WTC11 (cell line): ENCODE data around the gene LRRC14B. TPM values are rescaled to one million over a fixed set of nuclear protein-coding genes. Genes with fewer than 3 reads are reported as not detected.
A peak's percentile ranks its signal among the peaks of the same experiment; 100 is the strongest.

Source experiments
- CBFB ChIP-seq: sonication (generic); formaldehyde crosslinking; IDR thresholded peaks from 2 replicates; pipeline ENCODE4 v1.8.1; 2022; ENCODE audit warnings: mild to moderate bottlenecking, low read depth, missing genetic modification reagents
- CREM ChIP-seq: sonication (generic); formaldehyde crosslinking; IDR thresholded peaks from 2 replicates; pipeline ENCODE4 v1.8.1; 2022; ENCODE audit warnings: mild to moderate bottlenecking, missing genetic modification reagents, moderate library complexity
- CTCF ChIP-seq: fragments of 200-600 bp; IDR thresholded peaks from 2 replicates; pipeline ENCODE4 v1.8.0; 2022; ENCODE audit warnings: antibody characterized with exemption
- E2F1 ChIP-seq: sonication (generic); formaldehyde crosslinking; IDR thresholded peaks from 2 replicates; pipeline ENCODE4 v1.8.0; 2022; ENCODE audit warnings: mild to moderate bottlenecking, missing genetic modification reagents
- E2F4 ChIP-seq: sonication (generic); formaldehyde crosslinking; IDR thresholded peaks from 2 replicates; pipeline ENCODE4 v1.8.1; 2022; ENCODE audit warnings: low read depth, mild to moderate bottlenecking, moderate library complexity, missing genetic modification reagents, borderline replicate concordance
- ELF4 ChIP-seq: sonication (generic); formaldehyde crosslinking; IDR thresholded peaks from 2 replicates; pipeline ENCODE4 v1.8.1; 2022; ENCODE audit warnings: low read depth, mild to moderate bottlenecking, moderate library complexity, missing genetic modification reagents
- ESRRA ChIP-seq: sonication (generic); formaldehyde crosslinking; IDR thresholded peaks from 2 replicates; pipeline ENCODE4 v1.8.1; 2022; ENCODE audit warnings: mild to moderate bottlenecking, missing genetic modification reagents, borderline replicate concordance
- FOXP1 ChIP-seq: sonication (generic); formaldehyde crosslinking; IDR thresholded peaks from 2 replicates; pipeline ENCODE4 v1.8.0; 2022; ENCODE audit warnings: missing genetic modification reagents, mild to moderate bottlenecking, moderate library complexity, borderline replicate concordance
- GRHL2 ChIP-seq: fragments of 250-450 bp; sonication (Bioruptor Pico); IDR thresholded peaks from 2 replicates; pipeline ENCODE4 v1.8.0; 2022; ENCODE audit warnings: mild to moderate bottlenecking, moderate library complexity; ENCODE audit not compliant: insufficient replicate concordance, severe bottlenecking
- HMGXB4 ChIP-seq: sonication (generic); formaldehyde crosslinking; IDR thresholded peaks from 2 replicates; pipeline ENCODE4 v1.8.1; 2023; ENCODE audit warnings: mild to moderate bottlenecking, moderate library complexity, missing genetic modification reagents
- NR3C1 ChIP-seq: sonication (generic); formaldehyde crosslinking; conservative IDR thresholded peaks from 2 replicates; pipeline ENCODE4 v1.8.1; 2023; ENCODE audit warnings: low read depth, mild to moderate bottlenecking, missing genetic modification reagents
- PRDM15 ChIP-seq: sonication (generic); formaldehyde crosslinking; IDR thresholded peaks from 2 replicates; pipeline ENCODE4 v1.8.0; 2022; ENCODE audit warnings: missing genetic modification reagents
- RORB ChIP-seq: fragments of 250-450 bp; sonication (Bioruptor Pico); IDR thresholded peaks from 2 replicates; pipeline ENCODE4 v1.9.0; 2021; ENCODE audit warnings: mild to moderate bottlenecking
- SMAD3 ChIP-seq: sonication (generic); formaldehyde crosslinking; IDR thresholded peaks from 2 replicates; pipeline ENCODE4 v1.8.0; 2022; ENCODE audit warnings: missing genetic modification reagents, mild to moderate bottlenecking, borderline replicate concordance
- SMAD4 ChIP-seq: sonication (generic); formaldehyde crosslinking; IDR thresholded peaks from 2 replicates; pipeline ENCODE4 v1.8.0; 2022; ENCODE audit warnings: mild to moderate bottlenecking, missing genetic modification reagents
- TCF7 ChIP-seq: sonication (generic); formaldehyde crosslinking; IDR thresholded peaks from 2 replicates; pipeline ENCODE4 v1.8.0; 2022; ENCODE audit warnings: mild to moderate bottlenecking, low read depth, missing genetic modification reagents, moderate library complexity
- ZBTB21 ChIP-seq: sonication (generic); formaldehyde crosslinking; IDR thresholded peaks from 2 replicates; pipeline ENCODE4 v1.8.1; 2023; ENCODE audit warnings: mild to moderate bottlenecking, missing genetic modification reagents, borderline replicate concordance
- ZNF219 ChIP-seq: sonication (generic); formaldehyde crosslinking; IDR thresholded peaks from 2 replicates; pipeline ENCODE4 v1.8.0; 2023; ENCODE audit warnings: missing genetic modification reagents, mild to moderate bottlenecking, borderline replicate concordance
- ZNF263 ChIP-seq: sonication (generic); formaldehyde crosslinking; IDR thresholded peaks from 2 replicates; pipeline ENCODE4 v1.8.1; 2022; ENCODE audit warnings: low read depth, mild to moderate bottlenecking, moderate library complexity, missing genetic modification reagents
- total RNA-seq: library from RNA; stranded (reverse); gene quantifications from 3 replicates; pipeline ENCODE4 v1.2.3, GENCODE V29; 2021
- TF ChIP-seq, protein P1 (sequence below): sonication (generic); formaldehyde crosslinking; IDR thresholded peaks from 2 replicates; pipeline ENCODE4 v1.8.0; 2023; ENCODE audit warnings: missing genetic modification reagents, mild to moderate bottlenecking, borderline replicate concordance
- TF ChIP-seq, protein P2 (sequence below): sonication (generic); formaldehyde crosslinking; IDR thresholded peaks from 2 replicates; pipeline ENCODE4 v1.8.0; 2022; ENCODE audit warnings: mild to moderate bottlenecking, missing genetic modification reagents

Gene LRRC14B
- total RNA-seq, 1 experiment from 2014 or later = not detected

- TF ChIP-seq, protein P1, sequence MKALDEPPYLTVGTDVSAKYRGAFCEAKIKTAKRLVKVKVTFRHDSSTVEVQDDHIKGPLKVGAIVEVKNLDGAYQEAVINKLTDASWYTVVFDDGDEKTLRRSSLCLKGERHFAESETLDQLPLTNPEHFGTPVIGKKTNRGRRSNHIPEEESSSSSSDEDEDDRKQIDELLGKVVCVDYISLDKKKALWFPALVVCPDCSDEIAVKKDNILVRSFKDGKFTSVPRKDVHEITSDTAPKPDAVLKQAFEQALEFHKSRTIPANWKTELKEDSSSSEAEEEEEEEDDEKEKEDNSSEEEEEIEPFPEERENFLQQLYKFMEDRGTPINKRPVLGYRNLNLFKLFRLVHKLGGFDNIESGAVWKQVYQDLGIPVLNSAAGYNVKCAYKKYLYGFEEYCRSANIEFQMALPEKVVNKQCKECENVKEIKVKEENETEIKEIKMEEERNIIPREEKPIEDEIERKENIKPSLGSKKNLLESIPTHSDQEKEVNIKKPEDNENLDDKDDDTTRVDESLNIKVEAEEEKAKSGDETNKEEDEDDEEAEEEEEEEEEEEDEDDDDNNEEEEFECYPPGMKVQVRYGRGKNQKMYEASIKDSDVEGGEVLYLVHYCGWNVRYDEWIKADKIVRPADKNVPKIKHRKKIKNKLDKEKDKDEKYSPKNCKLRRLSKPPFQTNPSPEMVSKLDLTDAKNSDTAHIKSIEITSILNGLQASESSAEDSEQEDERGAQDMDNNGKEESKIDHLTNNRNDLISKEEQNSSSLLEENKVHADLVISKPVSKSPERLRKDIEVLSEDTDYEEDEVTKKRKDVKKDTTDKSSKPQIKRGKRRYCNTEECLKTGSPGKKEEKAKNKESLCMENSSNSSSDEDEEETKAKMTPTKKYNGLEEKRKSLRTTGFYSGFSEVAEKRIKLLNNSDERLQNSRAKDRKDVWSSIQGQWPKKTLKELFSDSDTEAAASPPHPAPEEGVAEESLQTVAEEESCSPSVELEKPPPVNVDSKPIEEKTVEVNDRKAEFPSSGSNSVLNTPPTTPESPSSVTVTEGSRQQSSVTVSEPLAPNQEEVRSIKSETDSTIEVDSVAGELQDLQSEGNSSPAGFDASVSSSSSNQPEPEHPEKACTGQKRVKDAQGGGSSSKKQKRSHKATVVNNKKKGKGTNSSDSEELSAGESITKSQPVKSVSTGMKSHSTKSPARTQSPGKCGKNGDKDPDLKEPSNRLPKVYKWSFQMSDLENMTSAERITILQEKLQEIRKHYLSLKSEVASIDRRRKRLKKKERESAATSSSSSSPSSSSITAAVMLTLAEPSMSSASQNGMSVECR (CRISPR knock-in tag) = 0 out of 2 replicates have a peak, but pooled peaks have one; percentile 40
- no peak for TF ChIP-seq E2F1 (CRISPR knock-in tag)
- TF ChIP-seq ZNF263 (CRISPR knock-in tag) = no peak
- TF ChIP-seq CREM (CRISPR knock-in tag) = 0 out of 2 replicates have a peak, but pooled peaks have one; percentile 14
- no peak for TF ChIP-seq TCF7 (CRISPR knock-in tag)
- TF ChIP-seq CTCF = no peak
- no peak for TF ChIP-seq RORB (CRISPR knock-in tag)
- no peak for TF ChIP-seq PRDM15 (CRISPR knock-in tag)
- TF ChIP-seq NR3C1 (CRISPR knock-in tag) = no peak
- TF ChIP-seq ESRRA (CRISPR knock-in tag) = peak; percentile 51; the same call in 1 of the 2 replicates
- no peak for TF ChIP-seq SMAD4 (CRISPR knock-in tag)
- TF ChIP-seq SMAD3 (CRISPR knock-in tag) = no peak
- TF ChIP-seq ZNF219 (CRISPR knock-in tag) = no peak
- TF ChIP-seq, protein P2, sequence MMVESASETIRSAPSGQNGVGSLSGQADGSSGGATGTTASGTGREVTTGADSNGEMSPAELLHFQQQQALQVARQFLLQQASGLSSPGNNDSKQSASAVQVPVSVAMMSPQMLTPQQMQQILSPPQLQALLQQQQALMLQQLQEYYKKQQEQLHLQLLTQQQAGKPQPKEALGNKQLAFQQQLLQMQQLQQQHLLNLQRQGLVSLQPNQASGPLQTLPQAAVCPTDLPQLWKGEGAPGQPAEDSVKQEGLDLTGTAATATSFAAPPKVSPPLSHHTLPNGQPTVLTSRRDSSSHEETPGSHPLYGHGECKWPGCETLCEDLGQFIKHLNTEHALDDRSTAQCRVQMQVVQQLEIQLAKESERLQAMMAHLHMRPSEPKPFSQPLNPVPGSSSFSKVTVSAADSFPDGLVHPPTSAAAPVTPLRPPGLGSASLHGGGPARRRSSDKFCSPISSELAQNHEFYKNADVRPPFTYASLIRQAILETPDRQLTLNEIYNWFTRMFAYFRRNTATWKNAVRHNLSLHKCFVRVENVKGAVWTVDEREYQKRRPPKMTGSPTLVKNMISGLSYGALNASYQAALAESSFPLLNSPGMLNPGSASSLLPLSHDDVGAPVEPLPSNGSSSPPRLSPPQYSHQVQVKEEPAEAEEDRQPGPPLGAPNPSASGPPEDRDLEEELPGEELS = no peak; the same call in 1 of the 2 replicates
- no peak for TF ChIP-seq CBFB (CRISPR knock-in tag)
- peak; percentile 38; the same call in 1 of the 2 replicates for TF ChIP-seq HMGXB4 (CRISPR knock-in tag)
- TF ChIP-seq E2F4 (CRISPR knock-in tag) = 0 out of 2 replicates have a peak, but pooled peaks have one; percentile 2
- TF ChIP-seq FOXP1 = no peak
- TF ChIP-seq ELF4 (CRISPR knock-in tag) = no peak
- no peak for TF ChIP-seq ZBTB21 (CRISPR knock-in tag)
- no peak for TF ChIP-seq GRHL2
Measured at GRCh38 chr5:218457-219291, 27.4 kb downstream of the LRRC14B start (continued).
